Stimulated activated CD8-positive, alpha-beta memory T cell treated with anti-CD3 and anti-CD28 coated beads, Interleukin-2, amount 100 ng/mL, for 1 hour (primary cell): ENCODE measurements around the gene IL24.

Experiments used
- DNase-seq, 2 donors: peaks; one replicate each; pipeline ENCODE4 v3.0.0-alpha.2; 2020; ENCODE audit warnings: low read depth in 2 of 2

Gene IL24

GRCh38 chr1:206953126-206953525 is 55.9 kb downstream of the IL24 start:
- no peak for DNase-seq

GRCh38 chr1:206953626-206954025 is 56.4 kb downstream of the IL24 start:
- DNase-seq: no peak
